SK-N-SH (cell line): ENCODE results near the gene RASL11B. TPM values are rescaled to one million over a fixed set of nuclear protein-coding genes. Genes with fewer than 3 reads are reported as not detected.

ENCODE experiments used
- CTCF ChIA-PET: fragments of 300-600, 350-600 bp; formaldehyde crosslinking; extraction: SDS; loops from one replicate; lab custom pipeline; 2021; lab: Yijun Ruan, JAX
- POLR2A ChIA-PET: fragments of 350-600 bp; sonication (Branson Sonifier 250); formaldehyde crosslinking; extraction: SDS; loops from one replicate; lab custom pipeline; 2020; ENCODE audit warnings: antibody characterized with exemption, inconsistent platforms; lab: Yijun Ruan, JAX
- DNase-seq: peaks from one replicate; pipeline ENCODE4 v3.0.0; 2012
- H2AFZ ChIP-seq: fragments of 200-600 bp; sonication (generic); 2 replicates; pipeline ENCODE4 v1.8.1; 2016; ENCODE audit warnings: antibody characterized with exemption, mild to moderate bottlenecking, low read depth
- H3F3A ChIP-seq: fragments of 200-600 bp; sonication (generic); replicated peaks from 2 replicates; pipeline ENCODE3; 2016; ENCODE audit warnings: antibody characterized with exemption, mild to moderate bottlenecking; ENCODE audit not compliant: insufficient read depth
- H3K27ac ChIP-seq, 2 experiments: fragments of 200-500 bp in 1 of 2; fragments of 200-600 bp in 1 of 2; sonication (Bioruptor generic) in 1 of 2; sonication (generic), shearing (Covaris generic) in 1 of 2; 2 replicates each; pipeline versions ENCODE4 v1.5.1 to v1.6.1; 2014 to 2016; ENCODE audit warnings: low read depth in 2 of 2, inconsistent platforms in 1 of 2, low read length in 1 of 2, mild to moderate bottlenecking in 1 of 2, mixed read lengths in 1 of 2
- H3K27me3 ChIP-seq: fragments of 200-600 bp; sonication (generic), shearing (Covaris generic); 2 replicates; pipeline ENCODE4 v1.6.1; 2016; ENCODE audit warnings: mixed run types; ENCODE audit not compliant: insufficient read depth
- H3K36me3 ChIP-seq, 2 experiments: fragments of 200-500 bp in 1 of 2; fragments of 200-600 bp in 1 of 2; sonication (Bioruptor generic) in 1 of 2; sonication (generic) in 1 of 2; replicated peaks in 1 of 2; 2 replicates each; pipeline versions ENCODE3 to v1.5.1; 2014 to 2016; ENCODE audit warnings: low read length in 1 of 2, mild to moderate bottlenecking in 1 of 2; ENCODE audit not compliant: insufficient read depth in 2 of 2, control insufficient read depth in 1 of 2
- H3K4me1 ChIP-seq, 2 experiments: fragments of 200-500 bp in 1 of 2; fragments of 200-600 bp in 1 of 2; sonication (Bioruptor generic) in 1 of 2; sonication (generic), shearing (Covaris generic) in 1 of 2; 2 replicates each; pipeline versions ENCODE4 v1.5.1 to v1.6.1; 2014 to 2016; ENCODE audit warnings: low read depth in 1 of 2, low read length in 1 of 2, mixed run types in 1 of 2; ENCODE audit not compliant: insufficient read depth in 2 of 2, control insufficient read depth in 1 of 2
- H3K4me2 ChIP-seq: fragments of 200-600 bp; sonication (generic), shearing (Covaris generic); 2 replicates; pipeline ENCODE4 v1.6.1; 2017; ENCODE audit warnings: mixed run types
- H3K4me3 ChIP-seq, 2 experiments: fragments of 200-500 bp in 1 of 2; fragments of 200-600 bp in 1 of 2; sonication (Bioruptor generic) in 1 of 2; sonication (generic), shearing (Covaris generic) in 1 of 2; 2 replicates each; pipeline versions ENCODE4 v1.5.1 to v1.8.1; 2014 to 2016; ENCODE audit warnings: low read depth in 2 of 2, inconsistent platforms in 1 of 2, low read length in 1 of 2, mild to moderate bottlenecking in 1 of 2, mixed read lengths in 1 of 2, moderate library complexity in 1 of 2
- H3K79me2 ChIP-seq: fragments of 200-600 bp; sonication (generic); 2 replicates; pipeline ENCODE4 v1.8.1; 2017; ENCODE audit warnings: mild to moderate bottlenecking; ENCODE audit not compliant: insufficient read depth
- H3K9ac ChIP-seq: fragments of 200-600 bp; sonication (generic); 2 replicates; pipeline ENCODE4 v1.6.1; 2017; ENCODE audit warnings: mixed run types
- H3K9me2 ChIP-seq: fragments of 200-600 bp; sonication (generic); 2 replicates; pipeline ENCODE4 v1.6.1; 2017; ENCODE audit warnings: mixed run types
- H3K9me3 ChIP-seq: fragments of 200-600 bp; sonication (generic); 2 replicates; pipeline ENCODE4 v1.6.1; 2017; ENCODE audit warnings: mixed run types, mild to moderate bottlenecking, moderate library complexity
- H4K20me1 ChIP-seq: fragments of 200-600 bp; sonication (generic); 2 replicates; pipeline ENCODE4 v1.6.1; 2017; ENCODE audit warnings: mild to moderate bottlenecking, mixed run types; ENCODE audit not compliant: insufficient read depth
- CHD2 ChIP-seq: fragments of 150-350 bp; IDR thresholded peaks from 2 replicates; pipeline ENCODE4 v1.6.1; 2018; ENCODE audit warnings: low read length; ENCODE audit not compliant: partially characterized antibody
- CTCF ChIP-seq: fragments of 200-600 bp; sonication (generic); IDR thresholded peaks from 2 replicates; pipeline ENCODE4 v1.6.1; 2017; ENCODE audit warnings: antibody characterized with exemption, mild to moderate bottlenecking, moderate library complexity
- EP300 ChIP-seq, 2 experiments: IDR thresholded peaks; 2 replicates each; pipeline versions ENCODE4 v1.4.0 to v1.6.1; 2012; ENCODE audit warnings: borderline replicate concordance in 1 of 2, low read depth in 1 of 2, low read length in 1 of 2
- EZH2phosphoT487 ChIP-seq: fragments of 200-600 bp; sonication (generic); IDR thresholded peaks from 2 replicates; pipeline ENCODE4 v1.6.1; 2017; ENCODE audit warnings: low read depth, mixed run types, mild to moderate bottlenecking, antibody characterized with exemption, moderate library complexity, borderline replicate concordance
- FOSL2 ChIP-seq: IDR thresholded peaks from 2 replicates; pipeline ENCODE4 v1.4.0; 2012; ENCODE audit warnings: low read depth, mild to moderate bottlenecking, moderate library complexity, borderline replicate concordance
- GABPA ChIP-seq: IDR thresholded peaks from 2 replicates; pipeline ENCODE4 v1.4.0; 2012; ENCODE audit warnings: low read depth, mild to moderate bottlenecking
- GATA2 ChIP-seq: sonication (generic); formaldehyde crosslinking; IDR thresholded peaks from 2 replicates; pipeline ENCODE4 v1.5.0; 2020; ENCODE audit warnings: mild to moderate bottlenecking, missing genetic modification reagents
- IRF3 ChIP-seq: fragments of 150-350 bp; IDR thresholded peaks from 2 replicates; pipeline ENCODE4 v1.6.1; 2016; ENCODE audit warnings: mild to moderate bottlenecking, low read depth, low read length
- JUND ChIP-seq: IDR thresholded peaks from 2 replicates; pipeline ENCODE4 v1.4.0; 2012
- MAX ChIP-seq: IDR thresholded peaks from 2 replicates; pipeline ENCODE4 v1.4.0; 2012; ENCODE audit warnings: low read depth
- MXI1 ChIP-seq: IDR thresholded peaks from 2 replicates; pipeline ENCODE4 v1.6.1; 2012; ENCODE audit warnings: mild to moderate bottlenecking, low read depth, low read length, improper control_type of control experiment
- NFIC ChIP-seq: IDR thresholded peaks from 2 replicates; pipeline ENCODE4 v1.4.0; 2012; ENCODE audit warnings: borderline replicate concordance
- NRF1 ChIP-seq: IDR thresholded peaks from 2 replicates; pipeline ENCODE4 v1.6.1; 2012; ENCODE audit warnings: low read depth, mild to moderate bottlenecking, low read length
- POLR2AphosphoS5 ChIP-seq: IDR thresholded peaks from 2 replicates; pipeline ENCODE4 v1.6.1; 2012; ENCODE audit warnings: low read depth, low read length
- RAD21 ChIP-seq: IDR thresholded peaks from 2 replicates; pipeline ENCODE4 v1.6.1; 2012; ENCODE audit warnings: mild to moderate bottlenecking, low read length
- RXRA ChIP-seq: IDR thresholded peaks from 2 replicates; pipeline ENCODE4 v1.4.0; 2012; ENCODE audit warnings: low read depth, mild to moderate bottlenecking, borderline replicate concordance
- SIN3A ChIP-seq: IDR thresholded peaks from 2 replicates; pipeline ENCODE4 v1.6.1; 2012; ENCODE audit warnings: low read depth, mild to moderate bottlenecking, low read length, moderate library complexity, borderline replicate concordance
- TCF12 ChIP-seq: IDR thresholded peaks from 2 replicates; pipeline ENCODE4 v1.4.0; 2012
- YY1 ChIP-seq: IDR thresholded peaks from 2 replicates; pipeline ENCODE4 v1.4.0; 2012; ENCODE audit warnings: low read depth, mild to moderate bottlenecking
- WGBS: methylation state at CpG from one replicate; pipeline ENCODE4 v1.1.6; 2017; ENCODE audit warnings: low lambda C conversion rate; 5-methylcytosine and 5-hydroxymethylcytosine counted together
- polyA plus RNA-seq, 3 experiments: library from polyadenylated mRNA; depleted of rRNA; stranded (reverse); fragments of >200 nt; gene quantifications; 2 replicates each; pipeline ENCODE4 v1.2.3, GENCODE V29; 2012
- TF ChIP-seq, protein P1 (sequence below): IDR thresholded peaks from 2 replicates; pipeline ENCODE4 v1.4.0; 2012; ENCODE audit warnings: low read depth, borderline replicate concordance
- TF ChIP-seq, protein P2 (sequence below): fragments of 150-350 bp; IDR thresholded peaks from 2 replicates; pipeline ENCODE4 v1.6.1; 2017; ENCODE audit warnings: antibody characterized with exemption, low read length, low read depth, borderline replicate concordance

Gene RASL11B
- polyA plus RNA-seq, 1 of the 3 experiments (the other 2 are of a cell fraction) = 0.54 TPM

DNA sequence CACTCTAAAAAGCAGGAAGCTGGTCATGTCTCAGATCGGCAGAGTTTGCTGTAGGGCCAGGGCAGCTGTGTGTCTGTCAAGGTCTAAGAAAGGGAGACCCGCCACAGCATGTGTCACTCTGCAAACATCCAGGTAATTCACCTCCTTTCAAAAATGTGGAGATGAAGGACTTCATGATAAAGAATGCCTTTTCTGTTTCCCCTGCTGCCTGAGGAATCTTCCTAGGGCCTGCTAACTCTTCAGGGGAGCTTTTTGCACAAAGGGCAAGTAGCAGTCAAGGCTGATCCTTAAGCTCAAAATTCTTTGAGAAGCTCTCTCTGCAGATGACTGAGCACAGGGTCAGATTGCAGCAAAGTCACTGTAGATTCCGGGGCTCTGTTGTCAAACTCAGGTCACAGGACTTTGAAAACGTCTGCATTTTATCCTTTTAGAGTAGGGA lies 21.1 kb downstream of the RASL11B start:
- H3K9ac ChIP-seq = no peak overlapping the region
- no peak overlapping the region for H2AFZ ChIP-seq
- H3K36me3 ChIP-seq = no peaks in the 10 kb centered on the region
- H3K79me2 ChIP-seq = no peaks in the 10 kb centered on the region
- no peaks in the 10 kb centered on the region for H3F3A ChIP-seq
- no peak overlapping the region for H3K4me2 ChIP-seq
- DNase-seq = no peak
- H3K4me1 ChIP-seq = peaks cover 0 to 2% of the 10 kb centered on the region in 2 experiments; a peak in 1 of 4 replicates
- H3K9me3 ChIP-seq = no peaks in the 10 kb centered on the region
- no peaks in the 10 kb centered on the region for H3K9me2 ChIP-seq
- 72% methylated on average over 2 of the region's 4 CpGs for WGBS
- H4K20me1 ChIP-seq = no peaks in the 10 kb centered on the region
- no peak overlapping the region for H3K4me3 ChIP-seq
- CTCF ChIA-PET = interaction anchor here (1.2 to 1.3 kb wide), 4 partner anchors 9 to 337 kb away, joined by 3 to 7 read pairs (median 4); no protein-coding TSS in a partner anchor
- H3K27me3 ChIP-seq = no peaks in the 10 kb centered on the region
- H3K27ac ChIP-seq = no peak overlapping the region
- TF ChIP-seq NFIC (no peak), NRF1 (no peak), SIN3A (no peak), RXRA (no peak), MAX (no peak), GABPA (no peak)
- TF ChIP-seq, all 33 proteins: peak for 0
- POLR2A ChIA-PET = no interaction called here

DNA sequence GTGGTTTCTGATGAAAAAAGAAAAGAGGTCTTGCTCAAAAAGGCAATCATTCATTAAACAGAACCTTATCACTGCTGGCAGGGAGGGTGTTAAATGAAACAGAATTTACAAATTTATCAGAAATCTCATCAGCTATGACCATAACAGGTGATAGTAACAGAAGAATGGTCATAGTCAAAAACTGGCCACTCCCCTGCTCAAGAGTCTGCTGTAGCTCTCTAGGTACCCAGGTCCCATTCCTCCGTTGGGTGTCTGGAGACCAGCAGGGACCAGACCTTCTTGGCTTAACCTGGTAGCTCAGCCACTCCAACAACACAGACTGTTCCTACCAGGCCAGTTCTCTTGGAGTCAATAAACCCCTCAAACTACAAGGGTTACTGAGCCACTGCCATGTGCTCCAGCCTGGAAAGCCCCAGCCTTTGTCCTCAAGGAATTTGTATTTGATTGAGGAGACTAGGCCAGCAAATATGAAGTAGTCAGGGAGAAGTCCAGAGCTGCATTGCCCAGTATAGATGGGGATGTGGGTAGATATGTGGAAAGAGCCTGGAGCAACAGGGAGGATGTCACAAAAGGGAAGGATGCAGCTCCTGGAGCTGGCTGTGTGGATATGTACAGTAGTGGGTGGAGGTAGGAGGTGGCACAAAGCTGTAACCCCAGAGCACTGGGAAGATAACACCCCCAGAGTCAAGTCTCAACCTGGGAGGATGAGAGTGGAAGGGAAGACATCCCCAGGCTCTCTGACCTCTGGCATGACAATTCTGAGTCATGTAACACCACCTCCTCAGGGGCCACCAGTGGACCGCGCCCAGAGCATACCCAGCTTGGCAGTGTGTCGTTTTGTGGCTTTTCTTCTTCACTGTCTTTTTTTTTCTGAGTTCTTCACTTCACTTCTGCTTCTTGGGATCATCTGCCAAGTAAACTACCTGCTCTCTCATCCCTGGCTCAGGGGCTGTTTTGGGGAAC lies 21.9 kb downstream of the RASL11B start:
- CTCF ChIA-PET = interaction anchor here (0.8 to 1.3 kb wide), 5 partner anchors 9 to 338 kb away, joined by 3 to 7 read pairs (median 3); no protein-coding TSS in a partner anchor
- H3K4me1 ChIP-seq = peaks cover 0 to 2% of the 10 kb centered on the region in 2 experiments; a peak in 1 of 4 replicates
- POLR2A ChIA-PET = no interaction called here
- no peak overlapping the region for H3K9ac ChIP-seq
- no peak overlapping the region for H3K27ac ChIP-seq
- WGBS = 93% methylated on average over 4 of the region's 4 CpGs
- no peak for DNase-seq
- no peak overlapping the region for H2AFZ ChIP-seq
- H3K4me2 ChIP-seq = no peak overlapping the region
- no peaks in the 10 kb centered on the region for H3K9me3 ChIP-seq
- H3F3A ChIP-seq = no peaks in the 10 kb centered on the region
- no peaks in the 10 kb centered on the region for H3K27me3 ChIP-seq
- no peaks in the 10 kb centered on the region for H4K20me1 ChIP-seq
- H3K79me2 ChIP-seq = no peaks in the 10 kb centered on the region
- H3K4me3 ChIP-seq = no peak overlapping the region
- no peaks in the 10 kb centered on the region for H3K36me3 ChIP-seq
- no peaks in the 10 kb centered on the region for H3K9me2 ChIP-seq
- TF ChIP-seq JUND = no peak
- no peak for TF ChIP-seq RXRA
- TF ChIP-seq MXI1 = no peak
- no peak for TF ChIP-seq TCF12
- TF ChIP-seq GATA2 (CRISPR knock-in tag) = no peak
- no peak for TF ChIP-seq EZH2phosphoT487
- TF ChIP-seq, protein P1, sequence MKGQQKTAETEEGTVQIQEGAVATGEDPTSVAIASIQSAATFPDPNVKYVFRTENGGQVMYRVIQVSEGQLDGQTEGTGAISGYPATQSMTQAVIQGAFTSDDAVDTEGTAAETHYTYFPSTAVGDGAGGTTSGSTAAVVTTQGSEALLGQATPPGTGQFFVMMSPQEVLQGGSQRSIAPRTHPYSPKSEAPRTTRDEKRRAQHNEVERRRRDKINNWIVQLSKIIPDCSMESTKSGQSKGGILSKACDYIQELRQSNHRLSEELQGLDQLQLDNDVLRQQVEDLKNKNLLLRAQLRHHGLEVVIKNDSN = no peak
- no peak for TF ChIP-seq CTCF
- no peak for TF ChIP-seq NRF1
- TF ChIP-seq, protein P2, sequence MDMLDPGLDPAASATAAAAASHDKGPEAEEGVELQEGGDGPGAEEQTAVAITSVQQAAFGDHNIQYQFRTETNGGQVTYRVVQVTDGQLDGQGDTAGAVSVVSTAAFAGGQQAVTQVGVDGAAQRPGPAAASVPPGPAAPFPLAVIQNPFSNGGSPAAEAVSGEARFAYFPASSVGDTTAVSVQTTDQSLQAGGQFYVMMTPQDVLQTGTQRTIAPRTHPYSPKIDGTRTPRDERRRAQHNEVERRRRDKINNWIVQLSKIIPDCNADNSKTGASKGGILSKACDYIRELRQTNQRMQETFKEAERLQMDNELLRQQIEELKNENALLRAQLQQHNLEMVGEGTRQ = no peak
- no peak for TF ChIP-seq GABPA
- TF ChIP-seq RAD21 = no peak
- no peak for TF ChIP-seq FOSL2
- TF ChIP-seq IRF3 = no peak
- TF ChIP-seq POLR2AphosphoS5 = no peak
- TF ChIP-seq MAX = no peak
- TF ChIP-seq EP300 (IDR thresholded peaks at IDR 0.05; ENCODE audit: borderline replicate concordance in 1 of 2, low read depth in 1 of 2, low read length in 1 of 2) = no peak
- no peak for TF ChIP-seq YY1
- no peak for TF ChIP-seq CHD2
